Measurements from ENCODE around the gene RPL7A.
"Not testable (repeated sequence)": the region's sequence is repeated elsewhere in the genome, so short reads cannot be mapped to it uniquely, and the experiment has no call there.

The RPL7A gene

DNA sequence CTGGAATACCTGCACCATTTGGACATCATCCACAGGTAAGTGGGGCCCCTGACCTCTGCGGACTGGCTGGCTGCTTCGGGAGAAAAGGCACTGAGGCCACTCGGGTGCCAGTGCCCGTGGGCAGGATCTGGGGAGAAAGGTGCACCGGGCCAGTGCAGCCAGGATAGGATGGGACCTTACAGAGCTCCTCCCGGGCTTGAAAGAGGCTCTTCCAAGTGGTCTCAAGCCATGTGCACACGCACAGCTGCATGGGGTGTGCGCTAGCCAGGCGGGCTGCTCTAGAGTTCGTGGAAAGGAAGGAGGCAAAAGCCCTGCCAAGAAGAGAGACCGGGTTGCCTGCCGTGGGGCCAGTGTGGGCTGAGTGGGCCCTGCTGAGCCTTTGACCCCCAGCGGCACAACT, 41.5 kb downstream of the RPL7A start:
- no peak for DNase-seq (ENCODE audit: low read depth)

DNA sequence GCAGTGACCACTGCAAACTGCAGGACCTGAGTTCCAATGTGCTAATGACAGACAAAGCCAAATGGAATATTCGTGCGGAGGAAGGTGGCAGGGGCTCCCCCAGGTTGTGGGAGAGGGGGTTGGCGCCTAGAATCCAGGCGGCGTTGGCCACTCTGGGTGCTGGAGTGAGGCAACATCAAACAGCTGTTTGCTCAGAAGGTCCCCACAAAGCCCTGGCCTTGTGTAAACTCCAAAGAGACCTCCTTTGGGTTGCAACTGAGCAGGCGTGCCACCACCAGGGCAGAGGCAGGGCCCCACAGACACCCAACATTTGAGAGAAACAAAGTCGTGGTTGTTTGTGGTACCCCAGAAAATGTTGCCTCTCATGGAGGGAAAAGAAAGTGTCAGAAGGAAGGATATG, 42.7 kb downstream of the RPL7A start:
- no peak for DNase-seq (ENCODE audit: low read depth)

GRCh38 chr9:133391449-133391848, 43.4 kb downstream of the RPL7A start:
- not testable (repeated sequence) for DNase-seq (ENCODE audit: low read depth)

DNA sequence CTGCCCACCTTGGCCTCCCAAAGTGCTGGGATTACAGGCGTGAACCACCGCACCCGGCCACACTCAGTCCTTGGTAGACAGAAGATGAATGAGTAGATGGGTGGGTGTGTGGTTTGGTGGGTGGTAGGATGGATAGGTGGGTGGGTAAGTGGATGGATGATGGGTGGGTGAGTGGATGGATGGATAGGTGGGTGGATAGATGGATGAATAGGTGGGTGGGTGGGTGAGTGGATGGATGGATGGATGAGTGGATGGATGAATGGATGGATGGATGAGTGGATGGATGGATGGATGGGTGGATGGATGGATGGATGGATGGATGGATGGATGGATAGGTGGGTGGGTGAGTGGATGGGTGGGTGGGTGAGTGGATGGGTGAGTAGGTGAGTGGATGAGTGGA, 44.3 kb downstream of the RPL7A start:
- not testable (repeated sequence) for DNase-seq (ENCODE audit: low read depth)

DNA sequence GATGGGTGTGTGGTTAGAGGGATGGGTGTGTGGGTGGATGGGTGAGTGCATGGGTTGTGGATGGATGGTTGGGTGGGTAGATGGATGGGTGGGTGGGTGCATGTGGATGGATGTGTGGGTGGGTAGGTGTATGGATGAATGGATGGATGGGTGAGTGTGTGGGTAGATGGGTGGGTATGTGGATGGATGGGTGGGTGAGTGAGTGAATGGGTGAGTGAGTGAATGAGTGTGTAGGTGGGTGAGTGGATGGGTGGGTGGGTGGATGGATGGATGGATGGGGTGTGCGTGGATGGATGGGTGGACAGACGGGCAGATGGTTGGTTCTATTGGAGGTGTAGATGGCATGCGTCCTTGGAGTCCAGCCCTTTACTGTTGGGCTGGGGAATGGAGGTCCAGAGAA, 45.4 kb downstream of the RPL7A start:
- DNase-seq (ENCODE audit: low read depth) = no peak

- no peak for DNase-seq (ENCODE audit: low read depth)
Observed at GRCh38 chr9:133394687-133395271, 46.8 kb downstream of the RPL7A start.

DNA sequence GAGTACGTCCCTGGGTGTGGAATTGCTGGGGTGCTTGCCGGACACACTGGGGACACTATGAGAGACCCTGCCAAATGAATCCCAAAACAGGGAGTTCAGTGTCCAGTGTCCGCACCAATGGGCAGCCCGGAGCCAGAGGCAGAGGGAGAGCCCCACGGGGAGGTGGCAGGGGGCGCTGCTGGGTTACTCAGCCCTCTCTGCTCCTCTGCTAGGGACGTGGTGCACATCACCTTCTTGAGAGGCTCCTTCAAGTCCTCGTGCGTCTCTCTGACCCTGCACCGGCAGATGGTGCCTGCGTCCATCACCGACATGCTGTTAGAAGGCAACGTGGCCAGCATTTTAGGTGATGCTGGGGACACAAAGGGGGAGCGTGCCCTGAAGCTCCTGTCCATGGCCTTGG, 48.9 kb downstream of the RPL7A start:
- DNase-seq (ENCODE audit: low read depth) = no peak

DNA sequence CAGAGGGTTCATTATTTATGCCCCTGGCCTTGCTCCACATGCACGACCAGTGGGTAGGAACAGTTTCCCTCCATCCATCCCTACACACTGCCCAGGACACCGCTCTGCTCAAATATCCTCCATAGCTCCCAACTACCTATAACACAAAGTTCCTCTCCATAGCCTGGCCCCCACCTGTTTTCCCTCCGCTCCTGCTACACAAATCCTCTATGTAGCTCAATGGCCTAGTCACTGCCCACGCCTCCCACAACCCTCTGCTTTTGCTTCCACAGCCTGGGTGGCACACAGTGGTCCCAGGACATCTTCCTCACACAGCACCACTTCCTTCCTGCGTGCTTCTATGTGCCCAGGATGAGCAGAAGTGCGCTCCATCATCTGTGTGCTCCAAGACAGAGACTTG, 49.4 kb downstream of the RPL7A start:
- DNase-seq (ENCODE audit: low read depth) = no peak

- no peak for DNase-seq (ENCODE audit: low read depth)
Observed at GRCh38 chr9:133397895-133398294, 49.9 kb downstream of the RPL7A start.

DNA sequence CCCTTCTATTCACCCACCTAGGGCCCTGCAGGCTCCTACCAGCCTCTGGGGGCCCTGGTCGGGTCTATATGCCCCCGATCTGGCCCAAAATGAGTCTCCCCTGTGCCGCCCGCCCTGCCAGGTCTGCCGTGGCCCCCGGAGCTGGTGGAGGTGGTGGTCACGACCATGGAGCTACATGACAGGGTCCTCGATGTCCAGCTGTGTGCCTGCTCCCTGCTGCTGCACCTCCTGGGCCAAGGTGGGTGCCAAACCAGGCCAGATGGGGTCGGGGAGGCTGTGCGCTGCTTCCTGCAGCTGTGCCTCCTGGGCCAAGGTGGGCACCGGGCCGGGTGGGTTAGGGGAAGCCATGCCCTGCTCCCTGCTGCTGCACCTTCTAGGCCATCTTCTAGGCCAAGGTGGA, 52.3 kb downstream of the RPL7A start:
- DNase-seq (ENCODE audit: low read depth) = no peak

All from GM04503 (cell line).